ENCODE results near the gene FUS. TPM values are rescaled to one million over a fixed set of nuclear protein-coding genes. Genes with fewer than 3 reads are reported as not detected.

FUS gene
- total RNA-seq, 1 experiment from 2014 or later = 522 TPM

GRCh38 chr16:31167315-31167714 lies 12.6 kb upstream of the FUS start:
- DNase-seq (ENCODE audit: low read depth, low spot score) (no peak), ATAC-seq (no peak)
- Histone ChIP-seq H3K9me2 (ENCODE audit: insufficient read depth) (no peaks in the 10 kb centered on the region), H2AFZ (ENCODE audit: low read depth, low read length, poor library complexity, severe bottlenecking) (no peak overlapping the region), H3K4me2 (ENCODE audit: low read length) (no peak overlapping the region), H3K27ac (ENCODE audit: low read depth, low read length) (no peak overlapping the region), H3K79me2 (ENCODE audit: insufficient read depth, low read length) (no peaks in the 10 kb centered on the region), H3K36me3 (ENCODE audit: control insufficient read depth in 1 of 2, insufficient read depth in 2 of 2, low read length in 2 of 2) (no peaks in the 10 kb centered on the region), H3K27me3 (ENCODE audit: insufficient read depth, low read length) (no peaks in the 10 kb centered on the region), H3K9me3 (ENCODE audit: control insufficient read depth in 1 of 2, insufficient read depth in 1 of 2, low read depth in 1 of 2, low read length in 2 of 2) (no peaks in the 10 kb centered on the region), H4K20me1 (ENCODE audit: insufficient read depth) (no peaks in the 10 kb centered on the region), H3K4me1 (ENCODE audit: control insufficient read depth in 1 of 2, insufficient read depth in 2 of 2, low read length in 2 of 2) (peaks cover 0 to 3% of the 10 kb centered on the region in 2 experiments; a peak in 1 of 4 replicates), H3K4me3 (replicated peaks in 1 of 2; ENCODE audit: low read depth in 1 of 2, low read length in 2 of 2) (no peak overlapping the region), H3K9ac (ENCODE audit: low read length) (no peak overlapping the region)
- TF ChIP-seq CBX3 (IDR thresholded peaks at IDR 0.05; ENCODE audit: low read depth) = no peak
- TF ChIP-seq, protein P1, sequence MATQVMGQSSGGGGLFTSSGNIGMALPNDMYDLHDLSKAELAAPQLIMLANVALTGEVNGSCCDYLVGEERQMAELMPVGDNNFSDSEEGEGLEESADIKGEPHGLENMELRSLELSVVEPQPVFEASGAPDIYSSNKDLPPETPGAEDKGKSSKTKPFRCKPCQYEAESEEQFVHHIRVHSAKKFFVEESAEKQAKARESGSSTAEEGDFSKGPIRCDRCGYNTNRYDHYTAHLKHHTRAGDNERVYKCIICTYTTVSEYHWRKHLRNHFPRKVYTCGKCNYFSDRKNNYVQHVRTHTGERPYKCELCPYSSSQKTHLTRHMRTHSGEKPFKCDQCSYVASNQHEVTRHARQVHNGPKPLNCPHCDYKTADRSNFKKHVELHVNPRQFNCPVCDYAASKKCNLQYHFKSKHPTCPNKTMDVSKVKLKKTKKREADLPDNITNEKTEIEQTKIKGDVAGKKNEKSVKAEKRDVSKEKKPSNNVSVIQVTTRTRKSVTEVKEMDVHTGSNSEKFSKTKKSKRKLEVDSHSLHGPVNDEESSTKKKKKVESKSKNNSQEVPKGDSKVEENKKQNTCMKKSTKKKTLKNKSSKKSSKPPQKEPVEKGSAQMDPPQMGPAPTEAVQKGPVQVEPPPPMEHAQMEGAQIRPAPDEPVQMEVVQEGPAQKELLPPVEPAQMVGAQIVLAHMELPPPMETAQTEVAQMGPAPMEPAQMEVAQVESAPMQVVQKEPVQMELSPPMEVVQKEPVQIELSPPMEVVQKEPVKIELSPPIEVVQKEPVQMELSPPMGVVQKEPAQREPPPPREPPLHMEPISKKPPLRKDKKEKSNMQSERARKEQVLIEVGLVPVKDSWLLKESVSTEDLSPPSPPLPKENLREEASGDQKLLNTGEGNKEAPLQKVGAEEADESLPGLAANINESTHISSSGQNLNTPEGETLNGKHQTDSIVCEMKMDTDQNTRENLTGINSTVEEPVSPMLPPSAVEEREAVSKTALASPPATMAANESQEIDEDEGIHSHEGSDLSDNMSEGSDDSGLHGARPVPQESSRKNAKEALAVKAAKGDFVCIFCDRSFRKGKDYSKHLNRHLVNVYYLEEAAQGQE (IDR thresholded peaks at IDR 0.05; ENCODE audit: low read depth) = no peak
- no peak for TF ChIP-seq SRF (IDR thresholded peaks at IDR 0.05; ENCODE audit: low read depth)
- no peak for TF ChIP-seq EZH2 (IDR thresholded peaks at IDR 0.05)
- no peak for TF ChIP-seq FOSL1 (IDR thresholded peaks at IDR 0.05; ENCODE audit: low read depth)
- no peak for TF ChIP-seq CTCF (IDR thresholded peaks at IDR 0.05 in 2 of 3, conservative IDR thresholded peaks at IDR 0.05 in 1 of 3; ENCODE audit: borderline replicate concordance in 1 of 3, insufficient read depth in 1 of 3, low read depth in 2 of 3, low read length in 2 of 3)
- TF ChIP-seq POLR2A (IDR thresholded peaks at IDR 0.05; ENCODE audit: borderline replicate concordance, extremely low read depth, insufficient read depth, insufficient read length) = no peak
- TF ChIP-seq RAD21 (IDR thresholded peaks at IDR 0.05; ENCODE audit: low read depth) = no peak
- TF ChIP-seq YY1 (IDR thresholded peaks at IDR 0.05; ENCODE audit: extremely low read depth, insufficient replicate concordance, low read depth, low read length) = no peak
- TF ChIP-seq TCF7L2 (IDR thresholded peaks at IDR 0.05; ENCODE audit: borderline replicate concordance, extremely low read depth, insufficient read depth, insufficient read length) = no peak
- TF ChIP-seq SP1 (IDR thresholded peaks at IDR 0.05; ENCODE audit: low read depth) = no peak
- TF ChIP-seq ZFX (IDR thresholded peaks at IDR 0.05) = no peak
- no peak for TF ChIP-seq JUND (IDR thresholded peaks at IDR 0.05)
- TF ChIP-seq ELF1 (IDR thresholded peaks at IDR 0.05; ENCODE audit: borderline replicate concordance, low read depth) = no peak
- no peak for TF ChIP-seq MAX (IDR thresholded peaks at IDR 0.05)
- TF ChIP-seq, protein P2, sequence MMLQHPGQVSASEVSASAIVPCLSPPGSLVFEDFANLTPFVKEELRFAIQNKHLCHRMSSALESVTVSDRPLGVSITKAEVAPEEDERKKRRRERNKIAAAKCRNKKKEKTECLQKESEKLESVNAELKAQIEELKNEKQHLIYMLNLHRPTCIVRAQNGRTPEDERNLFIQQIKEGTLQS (IDR thresholded peaks at IDR 0.05) = no peak
- TF ChIP-seq ZNF274 (IDR thresholded peaks at IDR 0.05; ENCODE audit: low read depth, low read length) = no peak
- TF ChIP-seq CEBPB (IDR thresholded peaks at IDR 0.05; ENCODE audit: low read depth) = no peak
- intact Hi-C loops (cut with micrococcal nuclease) = no loop called here
- ChIA-PET RAD21 (ENCODE audit: low non-redundant PET in 1 of 2, low total read pairs in 2 of 2, uncharacterized antibody in 2 of 2, unreplicated experiment in 2 of 2) (no interaction called here), POLR2A (no interaction called here), CTCF (no interaction called here)
- BruUV-seq (replicated peaks) = no TSS peak
